Measurements from ENCODE around the gene TNFAIP8L3.

TNFAIP8L3 gene

DNA sequence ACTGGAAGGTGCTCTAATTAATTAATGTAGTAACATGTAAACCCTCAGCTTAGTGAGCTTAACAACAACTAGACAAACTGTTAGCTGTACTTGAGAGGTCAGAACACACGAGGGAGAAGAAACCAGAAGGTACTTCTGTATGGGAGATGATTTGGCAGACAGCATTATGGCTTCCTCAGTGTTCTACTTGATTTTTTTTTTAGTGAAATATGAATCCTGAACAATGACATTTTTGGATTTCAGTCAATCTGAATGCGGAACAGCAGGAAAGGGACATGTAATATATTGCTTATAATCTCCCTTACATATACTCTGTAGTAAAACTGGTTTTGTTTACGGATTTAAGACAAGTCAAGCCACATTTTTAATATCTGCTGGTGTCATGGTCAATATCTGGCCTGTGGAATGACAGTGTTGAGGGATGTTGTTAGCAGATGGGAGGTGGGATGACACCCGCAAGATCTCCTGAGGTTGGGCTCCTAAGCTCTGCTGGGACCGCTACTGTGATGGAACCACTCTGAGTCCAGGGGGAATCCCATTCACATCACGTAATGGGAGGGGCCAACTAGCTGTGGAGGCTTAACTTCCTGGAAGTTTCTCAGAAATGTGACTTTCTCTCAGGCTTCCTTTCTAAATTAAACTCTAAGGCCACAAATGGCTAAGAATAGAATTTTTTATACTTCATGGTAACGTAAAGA is 18.7 kb downstream of the TNFAIP8L3 start:
- Histone ChIP-seq H3K9me2 (replicated peaks; ENCODE audit: insufficient read depth, low read length) (no peaks in the 10 kb centered on the region), H3K36me3 (replicated peaks; ENCODE audit: insufficient read depth, low read length) (no peaks in the 10 kb centered on the region), H3K27ac (ENCODE audit: low read length) (no peak overlapping the region), H4K20me1 (ENCODE audit: insufficient read depth, low read length) (no peaks in the 10 kb centered on the region), H3K4me1 (ENCODE audit: low read length) (peaks cover 13% of the 10 kb centered on the region), H2AFZ (ENCODE audit: low read length) (no peak overlapping the region), H3K9me3 (replicated peaks; ENCODE audit: insufficient read depth, low read length) (no peaks in the 10 kb centered on the region), H3K4me3 (ENCODE audit: low read length) (no peak overlapping the region), H3K27me3 (replicated peaks; ENCODE audit: insufficient read depth, low read length) (no peaks in the 10 kb centered on the region), H3K9ac (ENCODE audit: low read length) (no peak overlapping the region), H3K4me2 (ENCODE audit: low read depth, low read length) (no peak overlapping the region), H3F3A (ENCODE audit: insufficient read depth, low read length) (no peaks in the 10 kb centered on the region), H3K79me2 (ENCODE audit: low read length) (no peaks in the 10 kb centered on the region)
- no peak for DNase-seq
- TF ChIP-seq EZH2phosphoT487 (IDR thresholded peaks at IDR 0.05; ENCODE audit: low read length): no peak
- TF ChIP-seq, protein P1, sequence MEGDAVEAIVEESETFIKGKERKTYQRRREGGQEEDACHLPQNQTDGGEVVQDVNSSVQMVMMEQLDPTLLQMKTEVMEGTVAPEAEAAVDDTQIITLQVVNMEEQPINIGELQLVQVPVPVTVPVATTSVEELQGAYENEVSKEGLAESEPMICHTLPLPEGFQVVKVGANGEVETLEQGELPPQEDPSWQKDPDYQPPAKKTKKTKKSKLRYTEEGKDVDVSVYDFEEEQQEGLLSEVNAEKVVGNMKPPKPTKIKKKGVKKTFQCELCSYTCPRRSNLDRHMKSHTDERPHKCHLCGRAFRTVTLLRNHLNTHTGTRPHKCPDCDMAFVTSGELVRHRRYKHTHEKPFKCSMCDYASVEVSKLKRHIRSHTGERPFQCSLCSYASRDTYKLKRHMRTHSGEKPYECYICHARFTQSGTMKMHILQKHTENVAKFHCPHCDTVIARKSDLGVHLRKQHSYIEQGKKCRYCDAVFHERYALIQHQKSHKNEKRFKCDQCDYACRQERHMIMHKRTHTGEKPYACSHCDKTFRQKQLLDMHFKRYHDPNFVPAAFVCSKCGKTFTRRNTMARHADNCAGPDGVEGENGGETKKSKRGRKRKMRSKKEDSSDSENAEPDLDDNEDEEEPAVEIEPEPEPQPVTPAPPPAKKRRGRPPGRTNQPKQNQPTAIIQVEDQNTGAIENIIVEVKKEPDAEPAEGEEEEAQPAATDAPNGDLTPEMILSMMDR (IDR thresholded peaks at IDR 0.05; ENCODE audit: low read length): no peak
- no peak for TF ChIP-seq EZH2 (optimal IDR thresholded peaks at IDR 0.05; ENCODE audit: low read depth, low read length)

DNA sequence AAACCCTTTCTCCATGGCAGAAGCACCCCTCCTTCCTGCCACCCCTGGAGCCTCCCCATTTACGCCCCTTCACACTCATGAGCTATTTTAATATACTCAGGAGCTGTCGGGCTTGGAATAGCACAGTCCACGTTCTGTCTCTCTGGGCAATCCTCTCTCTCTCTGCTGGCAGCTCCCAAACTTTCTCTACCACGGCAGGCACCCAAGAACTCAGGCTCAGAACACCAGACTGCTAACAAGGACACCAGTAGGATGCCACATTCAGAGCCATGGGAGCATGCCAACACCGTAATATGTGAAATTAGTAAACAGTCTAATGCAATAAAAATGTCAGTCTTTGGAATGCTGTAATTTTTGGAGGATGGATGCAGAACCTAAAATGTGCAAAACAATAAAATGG is 19.3 kb downstream of the TNFAIP8L3 start:
- Histone ChIP-seq H3K36me3 (replicated peaks; ENCODE audit: insufficient read depth, low read length) (no peaks in the 10 kb centered on the region), H4K20me1 (ENCODE audit: insufficient read depth, low read length) (no peaks in the 10 kb centered on the region), H3K9ac (ENCODE audit: low read length) (no peak overlapping the region), H3K4me1 (ENCODE audit: low read length) (peaks cover 13% of the 10 kb centered on the region), H3K9me2 (replicated peaks; ENCODE audit: insufficient read depth, low read length) (no peaks in the 10 kb centered on the region), H3K4me3 (ENCODE audit: low read length) (no peak overlapping the region), H2AFZ (ENCODE audit: low read length) (no peak overlapping the region), H3F3A (ENCODE audit: insufficient read depth, low read length) (no peaks in the 10 kb centered on the region), H3K27me3 (replicated peaks; ENCODE audit: insufficient read depth, low read length) (no peaks in the 10 kb centered on the region), H3K27ac (ENCODE audit: low read length) (no peak overlapping the region), H3K9me3 (replicated peaks; ENCODE audit: insufficient read depth, low read length) (no peaks in the 10 kb centered on the region), H3K79me2 (ENCODE audit: low read length) (no peaks in the 10 kb centered on the region), H3K4me2 (ENCODE audit: low read depth, low read length) (no peak overlapping the region)
- no peak for TF ChIP-seq EZH2 (optimal IDR thresholded peaks at IDR 0.05; ENCODE audit: low read depth, low read length)
- TF ChIP-seq, protein P1 (IDR thresholded peaks at IDR 0.05; ENCODE audit: low read length): no peak
- no peak for TF ChIP-seq EZH2phosphoT487 (IDR thresholded peaks at IDR 0.05; ENCODE audit: low read length)
- no peak for DNase-seq

DNA sequence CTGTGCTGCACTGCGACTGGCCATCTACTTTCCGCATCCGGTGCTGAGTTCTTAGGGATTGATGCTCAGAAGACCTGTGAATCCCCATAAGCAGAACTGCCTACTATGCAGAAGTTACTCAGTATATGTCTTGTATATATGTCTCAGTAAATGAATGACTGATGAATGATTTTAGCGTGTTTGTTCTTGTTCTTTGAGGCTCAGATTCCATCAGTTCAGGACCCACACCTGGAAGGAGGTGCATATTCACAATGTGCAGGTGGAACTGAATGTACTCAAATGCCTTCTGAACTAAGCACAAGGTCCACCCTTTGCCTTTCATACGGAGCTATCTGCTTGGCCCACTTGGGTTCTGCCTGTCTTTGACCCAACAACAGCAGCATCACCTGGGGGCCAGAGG is 19.8 kb downstream of the TNFAIP8L3 start:
- Histone ChIP-seq H3K4me1 (ENCODE audit: low read length) (peaks cover 13% of the 10 kb centered on the region), H4K20me1 (ENCODE audit: insufficient read depth, low read length) (no peaks in the 10 kb centered on the region), H3K79me2 (ENCODE audit: low read length) (no peaks in the 10 kb centered on the region), H3K4me3 (ENCODE audit: low read length) (no peak overlapping the region), H3K9me2 (replicated peaks; ENCODE audit: insufficient read depth, low read length) (no peaks in the 10 kb centered on the region), H3K27ac (ENCODE audit: low read length) (no peak overlapping the region), H3F3A (ENCODE audit: insufficient read depth, low read length) (no peaks in the 10 kb centered on the region), H3K9me3 (replicated peaks; ENCODE audit: insufficient read depth, low read length) (no peaks in the 10 kb centered on the region), H3K4me2 (ENCODE audit: low read depth, low read length) (no peak overlapping the region), H3K27me3 (replicated peaks; ENCODE audit: insufficient read depth, low read length) (no peaks in the 10 kb centered on the region), H3K36me3 (replicated peaks; ENCODE audit: insufficient read depth, low read length) (no peaks in the 10 kb centered on the region), H3K9ac (ENCODE audit: low read length) (no peak overlapping the region), H2AFZ (ENCODE audit: low read length) (no peak overlapping the region)
- no peak for TF ChIP-seq EZH2 (optimal IDR thresholded peaks at IDR 0.05; ENCODE audit: low read depth, low read length)
- TF ChIP-seq, protein P1 (IDR thresholded peaks at IDR 0.05; ENCODE audit: low read length): no peak
- no peak for TF ChIP-seq EZH2phosphoT487 (IDR thresholded peaks at IDR 0.05; ENCODE audit: low read length)
- DNase-seq: no peak

Data from MM.1S (cell line).